NCI-H1105 (cell line): Measurements from ENCODE around the gene FOXN3.
A peak's percentile ranks its signal among the peaks of the same experiment; 100 is the strongest.

ENCODE experiments used
- DNase-seq: peaks from one replicate; lab custom pipeline; 2025; lab: John Stamatoyannopoulos, UW

Gene FOXN3

DNA sequence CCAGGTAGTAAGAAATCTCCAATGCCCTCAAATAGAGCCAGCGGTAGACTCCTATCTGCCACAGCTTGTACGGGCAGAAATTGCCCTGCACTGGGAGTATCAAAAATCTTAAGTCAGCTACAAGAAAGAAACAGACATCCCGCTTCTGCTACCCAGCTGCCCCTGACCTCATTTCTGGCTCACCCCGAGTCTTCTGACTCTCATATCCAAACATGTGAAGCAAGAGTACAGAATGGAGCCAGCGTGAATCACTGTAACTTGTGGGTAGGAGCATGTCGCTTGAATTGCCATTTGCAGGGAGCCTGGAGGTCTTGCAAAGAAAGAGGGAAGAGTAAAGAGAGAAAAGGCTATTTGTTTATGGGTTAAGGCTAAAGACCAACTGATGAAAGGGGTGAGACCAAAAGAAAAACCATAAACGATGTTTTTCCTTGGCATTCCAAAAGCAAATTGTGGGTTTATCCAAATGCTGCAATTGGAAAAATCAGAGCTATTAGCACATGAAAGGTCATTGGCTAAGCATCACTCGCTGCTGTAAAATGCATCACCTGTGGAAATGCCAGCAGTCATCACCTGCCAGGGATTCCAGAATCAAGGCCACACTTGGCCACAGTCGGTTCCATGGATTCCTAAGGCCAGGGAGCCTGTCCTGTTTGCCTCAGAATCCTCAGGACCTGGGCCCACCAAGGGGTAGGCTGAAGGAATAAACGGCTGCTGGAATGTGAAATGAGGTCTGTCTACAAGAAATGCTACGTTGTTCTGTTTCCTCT lies 86.6 kb downstream of the FOXN3 start:
- DNase-seq: no peak

DNA sequence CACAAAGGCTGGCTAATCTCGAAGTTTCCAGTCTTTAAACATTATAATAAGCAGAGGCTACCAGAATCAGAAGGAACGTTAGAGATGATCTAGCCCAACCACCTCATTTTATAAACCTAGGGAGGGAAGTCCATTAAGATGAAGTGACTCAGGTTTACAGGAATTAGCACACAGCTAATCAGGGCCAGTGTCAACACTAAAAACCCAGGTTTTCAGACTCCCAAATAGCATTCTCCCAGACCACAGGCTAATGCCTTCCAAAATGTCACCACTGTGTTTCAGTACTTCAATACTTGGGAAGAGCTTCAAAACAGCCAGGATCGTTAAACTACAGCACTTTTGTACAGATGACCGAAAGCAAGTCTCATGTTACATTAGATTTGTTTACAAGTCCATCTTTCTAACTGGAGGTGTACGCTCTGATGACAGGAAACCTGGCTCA lies 89.2 kb downstream of the FOXN3 start:
- DNase-seq: no peak

DNA sequence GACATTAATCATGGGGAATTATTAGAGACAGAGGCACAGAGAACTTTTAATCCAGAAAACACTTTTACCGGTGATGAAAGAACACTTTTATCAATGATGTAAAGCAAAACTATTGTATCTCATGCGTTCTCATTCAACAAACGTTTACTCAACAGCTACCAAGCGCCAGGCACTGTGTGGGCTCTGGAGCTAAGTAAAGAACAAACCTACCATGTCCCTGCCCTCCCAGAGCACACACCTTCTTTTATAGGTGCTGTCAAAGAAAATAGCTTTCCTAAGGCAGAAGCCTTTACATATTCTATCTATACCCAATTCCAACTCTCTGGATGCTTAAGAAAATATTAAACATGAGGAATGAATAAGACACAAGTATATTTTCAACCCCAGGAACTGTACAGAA lies 91.1 kb downstream of the FOXN3 start:
- DNase-seq: no peak

DNA sequence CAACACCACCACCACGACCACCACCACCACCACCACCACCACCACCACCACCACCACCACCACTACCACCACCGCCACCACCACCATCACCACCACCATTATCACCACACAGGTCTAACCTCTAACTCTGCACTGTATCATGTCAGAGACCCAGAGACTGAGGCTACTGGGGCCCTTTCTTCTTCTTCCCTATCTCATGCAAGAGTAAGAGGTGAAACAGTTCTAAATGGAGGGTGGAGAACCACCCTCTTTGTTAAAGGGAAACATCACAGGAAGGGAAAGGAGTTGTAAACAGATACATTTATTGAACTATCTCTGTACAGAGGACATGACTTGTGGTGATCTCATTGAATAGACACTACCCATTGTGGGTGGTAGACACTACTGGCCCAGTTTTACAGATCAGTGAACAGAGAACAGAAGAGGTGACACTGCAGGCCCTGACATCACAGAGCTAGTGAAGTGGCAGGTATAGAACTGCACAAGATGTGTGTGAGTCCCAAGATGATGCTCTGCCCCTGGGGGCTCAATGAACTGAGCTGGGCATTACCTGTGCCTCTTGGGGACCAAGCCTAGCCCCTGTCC lies 91.6 kb downstream of the FOXN3 start:
- no peak for DNase-seq

DNA sequence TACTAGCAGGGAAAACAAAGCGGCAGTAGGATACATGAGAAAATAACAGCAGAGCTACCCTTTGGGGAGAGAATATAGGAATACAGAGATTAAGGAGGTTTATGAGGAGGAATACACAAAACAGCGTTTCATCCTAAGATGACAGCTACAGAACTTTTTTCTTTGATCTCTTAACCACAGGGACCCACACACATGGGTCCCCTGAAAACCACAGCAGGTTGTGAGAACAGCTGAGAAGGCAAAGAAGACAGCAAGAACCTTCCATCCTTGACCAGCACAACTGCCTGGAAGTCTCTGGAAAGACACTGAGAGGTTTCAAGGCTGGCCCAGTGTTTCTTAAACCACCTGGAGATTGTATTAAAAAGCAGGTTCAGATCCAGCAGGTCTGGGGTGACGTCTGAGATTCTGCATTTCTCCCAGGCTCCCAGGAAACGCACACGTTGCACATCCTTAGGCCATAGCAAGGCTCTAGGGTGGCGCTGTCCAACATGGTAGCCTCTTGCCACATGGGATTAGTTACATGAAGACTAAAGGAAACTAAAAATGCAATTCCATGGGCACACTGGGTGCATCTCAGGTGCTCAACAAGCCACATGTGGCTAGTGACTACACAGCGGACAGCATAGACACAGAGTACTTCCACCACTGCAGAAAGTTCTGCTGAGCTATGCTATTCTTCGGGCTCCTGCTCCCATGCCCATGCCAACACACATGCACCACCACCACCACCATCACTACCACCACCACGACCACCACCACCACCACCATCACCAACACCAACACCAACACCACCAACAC lies 92.3 kb downstream of the FOXN3 start:
- no peak for DNase-seq

DNA sequence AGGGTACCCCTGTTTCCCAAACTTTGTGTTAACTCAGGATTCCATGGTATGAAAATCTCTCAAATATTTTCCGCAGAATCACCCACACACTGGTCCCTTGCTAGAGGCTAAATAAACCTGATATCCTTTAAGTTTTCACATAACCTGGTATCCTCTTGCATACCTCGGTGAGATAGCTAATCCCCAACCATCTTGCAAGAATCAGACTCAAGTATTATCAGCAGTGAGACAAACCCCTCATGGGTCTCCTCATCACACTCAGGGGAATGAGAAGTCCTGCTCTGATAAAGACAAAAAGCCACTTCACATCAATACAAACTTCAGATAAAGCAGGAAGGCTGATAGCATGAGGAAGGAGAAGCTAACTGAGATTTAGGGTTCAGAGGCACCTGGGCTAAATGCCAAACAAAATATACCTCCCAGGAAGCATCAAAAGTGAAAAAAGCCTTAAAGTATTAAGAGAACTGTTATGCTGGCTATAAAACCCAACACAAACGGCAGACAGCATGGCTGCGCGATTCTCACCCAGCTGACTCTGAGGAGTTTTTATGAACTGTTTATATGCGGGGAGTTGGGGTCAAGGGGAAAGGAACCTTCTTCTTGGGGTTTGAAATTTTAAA lies 96.5 kb downstream of the FOXN3 start:
- DNase-seq: no peak

DNA sequence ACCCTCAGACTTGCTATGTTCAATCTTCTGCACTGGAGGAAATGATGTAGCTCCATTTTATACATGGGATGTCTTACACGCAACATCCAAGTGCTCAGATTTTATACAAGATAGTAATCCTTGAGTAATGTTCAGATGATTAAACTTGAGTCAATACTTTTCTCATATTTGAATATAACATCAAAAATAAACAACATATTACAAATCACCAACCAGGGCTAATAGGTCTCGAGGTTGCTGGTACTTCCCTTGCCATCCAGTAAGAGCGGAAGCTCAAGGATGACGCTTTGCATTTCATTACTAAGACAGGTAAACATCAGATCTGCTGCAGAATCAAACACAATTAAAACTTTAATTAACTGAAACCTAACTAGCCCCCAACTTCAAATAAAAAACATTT lies 97.3 kb downstream of the FOXN3 start:
- no peak for DNase-seq

DNA sequence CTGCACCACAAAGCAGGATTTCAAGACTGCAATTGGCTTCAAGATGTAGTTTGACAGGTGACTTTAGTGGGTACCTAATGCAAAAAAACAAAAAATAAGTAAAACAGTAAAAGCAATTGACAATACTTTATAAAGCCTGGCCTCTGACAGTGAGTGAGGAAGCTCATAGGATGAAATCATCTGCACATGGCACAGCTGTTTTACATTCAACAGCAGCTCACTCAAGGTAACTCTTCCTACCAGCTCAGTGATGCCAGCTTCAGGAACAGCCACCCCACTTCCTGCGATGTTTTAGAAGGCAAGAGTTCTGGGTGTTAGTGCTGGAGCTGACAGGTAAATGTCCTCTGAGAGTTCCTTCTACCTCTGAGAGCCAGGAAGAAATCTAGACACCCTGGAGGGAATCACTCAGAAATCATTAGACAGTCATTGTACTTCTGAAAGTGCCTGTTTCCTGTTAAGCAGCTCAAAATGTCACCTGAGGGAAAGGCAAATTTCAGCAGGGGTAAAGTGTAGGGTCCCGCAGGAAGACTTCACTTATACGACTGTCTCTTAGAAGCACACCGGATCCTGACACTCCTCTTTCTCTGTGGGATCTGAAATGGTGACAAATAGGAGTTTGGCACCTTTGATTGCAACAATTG lies 99.9 kb downstream of the FOXN3 start:
- no peak for DNase-seq

DNA sequence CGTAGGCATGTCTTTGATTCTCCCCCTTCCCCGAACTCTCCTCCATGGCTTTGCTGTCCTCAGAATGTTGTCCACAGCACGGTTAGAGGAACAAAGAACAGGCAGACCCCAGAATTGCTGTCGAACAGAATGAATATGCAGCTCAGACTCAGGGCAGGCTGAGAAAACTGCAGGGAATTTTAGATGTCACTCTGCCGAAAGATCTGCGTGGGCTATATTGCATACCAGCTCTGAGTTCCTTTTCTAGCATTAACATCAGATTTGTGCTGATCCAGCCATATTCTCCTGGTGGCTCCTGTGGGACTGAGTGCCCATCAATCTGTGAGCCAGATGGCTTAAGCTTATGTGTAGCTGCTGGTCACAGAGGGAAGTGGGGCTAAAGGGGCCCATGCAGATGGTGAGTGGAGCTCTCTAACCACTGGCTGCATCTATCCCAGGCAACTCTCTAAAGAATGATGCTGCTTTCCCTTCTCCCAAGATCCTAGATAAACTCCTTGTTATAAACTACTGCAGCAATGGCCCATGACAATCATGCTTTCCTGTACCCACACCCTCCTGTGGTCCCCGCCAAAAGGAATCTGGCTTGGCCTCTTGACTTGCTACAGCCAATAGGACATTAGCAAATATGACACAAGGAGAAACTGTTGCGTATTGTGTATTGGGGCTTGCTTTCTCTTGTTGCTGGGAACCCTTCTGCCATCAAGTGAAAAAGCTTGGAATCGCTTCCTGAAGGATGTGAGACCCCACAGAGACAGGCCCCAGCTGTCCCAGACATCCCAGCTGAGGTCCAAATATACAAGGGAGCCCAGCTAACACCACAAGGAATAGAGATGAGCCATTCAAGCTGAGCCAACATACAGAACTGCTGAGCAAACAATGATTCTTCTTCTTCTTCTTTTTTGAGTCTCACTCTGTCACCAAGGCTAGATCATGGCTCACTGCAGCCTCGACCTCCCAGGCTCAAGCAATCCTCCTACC lies 101.3 kb downstream of the FOXN3 start:
- no peak for DNase-seq

DNA sequence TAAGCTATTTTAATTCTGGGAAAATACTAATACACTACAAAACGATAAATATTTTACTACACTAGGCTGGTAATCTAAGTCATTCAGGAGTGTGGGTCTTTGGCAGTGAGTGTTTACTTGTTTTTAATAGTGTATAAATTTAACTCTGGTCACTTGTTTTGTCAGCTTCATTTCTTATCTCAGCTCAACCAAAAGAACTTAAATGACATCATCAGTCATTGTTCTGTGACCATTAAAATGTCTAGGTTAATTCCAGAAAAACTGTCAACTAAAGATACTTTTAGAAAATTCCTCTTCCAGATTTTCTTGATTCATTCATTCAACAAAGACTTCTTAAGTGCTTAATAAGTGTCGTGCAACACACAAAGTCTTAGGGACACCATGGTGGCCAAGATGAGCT lies 102.8 kb downstream of the FOXN3 start:
- no peak for DNase-seq

DNA sequence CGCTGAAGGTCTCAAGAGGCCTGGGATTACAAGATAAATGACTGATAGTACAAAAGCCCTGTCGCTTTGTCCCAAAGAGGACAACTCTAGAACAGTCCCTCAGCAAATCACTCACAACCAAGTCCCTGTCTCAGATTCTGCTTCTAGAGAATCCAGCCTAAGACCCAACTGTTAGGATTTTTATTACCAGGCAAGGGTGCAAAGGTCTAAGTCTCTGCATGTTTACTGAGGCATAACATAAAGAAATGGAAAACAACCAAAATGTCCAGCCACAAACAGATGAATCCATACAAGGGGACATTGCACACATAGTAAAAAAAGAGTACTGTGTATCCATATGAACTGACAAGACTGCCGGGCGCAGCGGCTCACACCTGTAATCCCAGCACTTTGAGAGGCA lies 104.1 kb downstream of the FOXN3 start:
- no peak for DNase-seq

DNA sequence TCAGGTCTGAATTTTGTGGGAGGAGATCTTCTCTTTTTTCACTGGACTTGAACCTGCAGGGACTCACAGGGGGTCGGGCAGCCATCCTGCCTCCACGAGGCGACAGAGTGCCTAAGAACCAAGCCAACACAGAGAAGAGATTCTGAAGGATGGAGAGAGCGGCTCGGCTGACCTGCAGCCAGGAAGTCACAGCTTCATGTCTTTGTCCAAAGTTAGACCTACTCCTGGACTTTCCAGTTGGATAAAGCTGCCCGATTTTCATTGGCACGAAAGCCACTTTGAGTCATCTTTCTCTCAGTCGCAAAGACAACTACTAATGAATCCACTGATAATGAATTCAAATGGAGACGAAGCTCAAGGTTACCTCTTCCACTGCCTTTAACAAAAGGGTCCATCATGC lies 106.8 kb downstream of the FOXN3 start:
- DNase-seq: no peak

DNA sequence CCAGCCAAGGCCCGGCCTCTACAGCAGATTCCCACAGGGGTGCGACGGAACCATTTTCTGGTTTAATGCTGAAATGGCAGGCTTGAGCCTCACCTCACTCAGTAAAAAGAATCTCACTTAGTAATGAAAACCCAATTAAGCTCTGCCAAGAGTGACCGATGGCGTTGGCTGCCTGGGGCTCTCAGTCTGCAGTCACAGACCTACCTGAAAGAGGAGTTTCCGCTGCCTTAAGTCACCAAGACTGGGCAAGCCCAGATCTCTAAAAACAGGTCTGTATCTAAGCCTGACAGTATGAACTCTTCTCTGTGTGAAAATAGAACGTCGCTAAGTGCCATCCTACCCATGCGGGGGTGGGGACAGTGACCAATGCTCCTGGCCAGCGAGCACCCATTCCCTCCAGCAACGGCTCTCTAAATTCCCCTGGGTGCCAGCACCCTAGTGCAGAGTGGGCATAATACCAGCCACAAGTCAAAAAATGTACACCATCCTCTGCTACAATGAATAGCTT lies 107.3 kb downstream of the FOXN3 start:
- DNase-seq: no peak

DNA sequence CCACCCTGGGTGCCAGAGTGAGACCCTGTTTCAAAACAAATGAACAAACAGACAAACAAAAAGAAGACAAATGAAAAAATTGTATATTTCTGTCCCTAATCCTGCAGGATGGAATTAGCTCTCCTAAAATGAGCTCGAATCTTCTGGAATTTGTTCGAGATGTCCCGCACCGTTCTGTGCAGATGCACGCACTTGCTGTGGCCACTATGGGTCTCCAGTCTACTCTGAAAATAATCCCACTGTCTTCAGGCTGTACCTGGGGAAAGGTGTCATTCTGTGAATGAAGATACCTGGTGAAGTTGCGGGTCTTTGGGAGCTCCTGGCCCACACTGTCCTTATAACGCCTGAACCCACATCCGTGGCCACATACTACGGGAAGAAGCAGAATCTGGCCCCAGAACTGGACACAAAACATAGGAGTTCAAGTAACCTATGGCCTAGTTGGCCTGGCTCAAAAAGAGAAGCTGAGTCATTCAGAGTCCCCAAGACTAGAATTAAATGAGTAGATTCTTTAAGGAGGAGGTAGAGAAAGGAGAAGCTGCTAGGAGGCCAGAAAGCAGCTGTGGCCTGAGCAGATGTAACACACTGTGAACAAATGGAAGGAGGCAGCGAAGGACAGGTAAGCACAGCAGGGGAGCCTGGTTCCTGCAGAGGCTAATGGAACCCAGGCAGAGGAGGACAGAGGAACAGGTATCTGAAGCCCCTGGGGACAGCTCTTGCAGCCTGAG lies 108.6 kb downstream of the FOXN3 start:
- DNase-seq: no peak

DNA sequence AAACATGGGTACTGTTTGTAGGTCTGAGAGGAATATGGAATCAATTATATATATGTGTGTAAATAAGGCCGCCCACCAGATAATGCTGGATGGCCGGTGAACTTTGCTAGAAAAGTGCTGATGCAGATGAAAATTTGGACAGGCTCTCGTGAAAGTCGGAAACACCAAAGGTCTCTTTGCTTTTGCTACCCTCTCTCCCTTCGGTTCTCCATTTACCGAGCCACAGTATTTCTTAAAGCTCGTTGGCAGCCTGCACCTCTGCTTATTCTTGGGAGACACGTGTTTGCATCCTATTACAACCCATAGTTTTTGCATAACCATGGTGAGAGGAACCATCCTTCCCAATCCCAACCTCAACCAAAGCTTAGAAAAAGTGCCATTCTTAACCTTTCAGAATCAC lies 109.6 kb downstream of the FOXN3 start:
- no peak for DNase-seq

DNA sequence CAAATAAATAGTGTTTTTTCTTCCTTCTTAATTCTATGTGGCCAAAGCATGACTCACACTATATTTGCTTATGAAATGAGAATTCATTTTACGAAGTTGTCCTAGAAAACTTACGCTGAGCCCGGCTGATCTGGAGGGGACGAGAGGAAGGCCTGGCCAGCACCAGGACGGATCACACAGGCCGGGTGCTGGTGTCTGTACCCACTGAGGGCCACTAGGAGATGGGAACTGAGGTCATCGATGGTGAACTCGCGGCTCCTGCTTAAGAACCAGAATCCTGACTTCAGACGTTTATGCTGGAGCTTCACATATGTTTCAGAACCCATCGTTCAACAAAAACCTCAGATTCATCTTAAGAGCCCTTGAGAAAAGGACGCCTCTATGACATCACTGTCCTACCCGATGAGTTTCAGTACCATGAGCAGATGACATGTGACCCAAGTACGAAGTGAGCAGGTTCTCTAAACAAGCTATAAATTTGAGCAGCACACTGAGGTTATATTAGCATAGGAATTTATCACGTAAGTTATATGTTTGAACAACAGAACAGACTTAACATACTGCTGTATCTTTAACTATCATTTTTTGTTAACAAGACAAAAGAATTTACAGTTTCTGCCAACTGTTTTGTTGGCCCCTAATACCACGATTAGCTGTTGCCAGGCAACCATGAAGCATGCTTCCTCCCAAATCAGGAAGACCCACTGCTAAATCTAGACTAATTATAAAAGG lies 111.9 kb downstream of the FOXN3 start:
- no peak for DNase-seq

DNA sequence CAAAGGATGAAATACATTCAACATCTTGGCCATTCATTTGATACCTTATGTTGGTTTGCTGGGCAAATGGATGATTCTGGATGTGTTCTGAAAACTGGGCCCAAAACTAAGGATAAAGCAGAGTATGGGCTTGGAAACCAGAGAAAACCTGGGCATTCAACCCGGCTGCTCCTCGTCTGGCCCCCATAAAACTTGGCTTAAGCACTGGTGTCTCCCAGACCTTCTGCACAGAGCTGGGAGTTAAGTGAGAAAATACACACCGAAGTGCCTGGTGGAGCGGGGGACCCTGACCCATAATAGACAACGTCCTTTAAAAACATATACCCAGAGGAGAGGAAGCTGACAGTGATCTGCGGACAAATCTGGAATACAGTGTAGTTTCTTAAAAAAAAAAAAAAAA lies 112.5 kb downstream of the FOXN3 start:
- DNase-seq: no peak

DNA sequence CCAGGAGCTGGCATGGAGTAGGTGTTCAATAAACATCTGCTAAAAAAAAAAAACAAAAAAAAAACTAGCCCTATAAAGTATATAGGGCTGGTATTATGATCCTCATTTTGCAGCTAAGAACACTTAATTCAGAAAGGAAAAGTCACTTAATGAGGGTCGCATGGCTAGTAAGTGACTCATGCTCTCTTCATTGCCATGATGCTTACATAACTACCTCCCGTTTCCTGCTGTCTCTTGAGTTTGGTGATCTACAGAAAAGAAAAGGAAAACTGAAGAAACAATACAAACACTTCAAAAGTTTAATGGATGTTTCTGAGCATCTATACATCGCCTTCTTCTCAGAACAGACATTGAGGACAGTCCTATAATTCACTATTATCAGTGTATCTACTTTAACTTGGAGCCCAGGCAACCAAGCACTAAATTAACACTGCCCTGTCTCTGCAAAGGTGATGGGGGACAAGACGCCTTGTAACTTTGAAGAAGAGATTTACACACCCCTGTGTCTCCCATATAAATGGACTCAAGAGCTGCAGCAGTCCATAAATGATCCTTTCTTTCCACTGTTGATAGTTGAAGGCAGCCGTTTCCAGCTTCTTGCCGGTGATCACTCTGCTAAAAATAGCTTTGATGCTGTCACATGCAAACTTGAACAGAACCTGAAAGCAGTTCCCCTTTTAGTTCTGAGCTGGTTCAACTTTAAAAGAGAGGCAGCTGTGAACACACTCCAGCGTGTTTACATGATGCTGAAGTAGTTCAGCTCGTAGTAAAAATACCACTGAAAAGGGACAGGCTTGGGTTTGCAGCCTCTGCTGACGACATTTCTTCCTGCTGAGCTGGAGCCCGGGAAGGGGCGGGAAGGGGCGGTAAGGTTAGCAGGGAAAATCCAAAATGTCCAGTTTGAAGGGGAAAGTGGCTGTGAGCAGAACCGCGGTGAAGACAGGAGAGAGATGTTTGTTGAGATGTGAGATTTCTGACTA lies 113.3 kb downstream of the FOXN3 start:
- peak; percentile 65 for DNase-seq
